Fibroblast of skin of left quadriceps (primary cell): Measurements from ENCODE around the gene MUC6.

ENCODE experiments used
- DNase-seq, 2 experiments: peaks; one replicate each; pipeline ENCODE4 v3.0.0-alpha.2; 2013; ENCODE audit warnings: low read depth in 2 of 2

Gene MUC6, protein sequence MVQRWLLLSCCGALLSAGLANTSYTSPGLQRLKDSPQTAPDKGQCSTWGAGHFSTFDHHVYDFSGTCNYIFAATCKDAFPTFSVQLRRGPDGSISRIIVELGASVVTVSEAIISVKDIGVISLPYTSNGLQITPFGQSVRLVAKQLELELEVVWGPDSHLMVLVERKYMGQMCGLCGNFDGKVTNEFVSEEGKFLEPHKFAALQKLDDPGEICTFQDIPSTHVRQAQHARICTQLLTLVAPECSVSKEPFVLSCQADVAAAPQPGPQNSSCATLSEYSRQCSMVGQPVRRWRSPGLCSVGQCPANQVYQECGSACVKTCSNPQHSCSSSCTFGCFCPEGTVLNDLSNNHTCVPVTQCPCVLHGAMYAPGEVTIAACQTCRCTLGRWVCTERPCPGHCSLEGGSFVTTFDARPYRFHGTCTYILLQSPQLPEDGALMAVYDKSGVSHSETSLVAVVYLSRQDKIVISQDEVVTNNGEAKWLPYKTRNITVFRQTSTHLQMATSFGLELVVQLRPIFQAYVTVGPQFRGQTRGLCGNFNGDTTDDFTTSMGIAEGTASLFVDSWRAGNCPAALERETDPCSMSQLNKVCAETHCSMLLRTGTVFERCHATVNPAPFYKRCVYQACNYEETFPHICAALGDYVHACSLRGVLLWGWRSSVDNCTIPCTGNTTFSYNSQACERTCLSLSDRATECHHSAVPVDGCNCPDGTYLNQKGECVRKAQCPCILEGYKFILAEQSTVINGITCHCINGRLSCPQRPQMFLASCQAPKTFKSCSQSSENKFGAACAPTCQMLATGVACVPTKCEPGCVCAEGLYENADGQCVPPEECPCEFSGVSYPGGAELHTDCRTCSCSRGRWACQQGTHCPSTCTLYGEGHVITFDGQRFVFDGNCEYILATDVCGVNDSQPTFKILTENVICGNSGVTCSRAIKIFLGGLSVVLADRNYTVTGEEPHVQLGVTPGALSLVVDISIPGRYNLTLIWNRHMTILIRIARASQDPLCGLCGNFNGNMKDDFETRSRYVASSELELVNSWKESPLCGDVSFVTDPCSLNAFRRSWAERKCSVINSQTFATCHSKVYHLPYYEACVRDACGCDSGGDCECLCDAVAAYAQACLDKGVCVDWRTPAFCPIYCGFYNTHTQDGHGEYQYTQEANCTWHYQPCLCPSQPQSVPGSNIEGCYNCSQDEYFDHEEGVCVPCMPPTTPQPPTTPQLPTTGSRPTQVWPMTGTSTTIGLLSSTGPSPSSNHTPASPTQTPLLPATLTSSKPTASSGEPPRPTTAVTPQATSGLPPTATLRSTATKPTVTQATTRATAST (N-terminal part only)

DNA sequence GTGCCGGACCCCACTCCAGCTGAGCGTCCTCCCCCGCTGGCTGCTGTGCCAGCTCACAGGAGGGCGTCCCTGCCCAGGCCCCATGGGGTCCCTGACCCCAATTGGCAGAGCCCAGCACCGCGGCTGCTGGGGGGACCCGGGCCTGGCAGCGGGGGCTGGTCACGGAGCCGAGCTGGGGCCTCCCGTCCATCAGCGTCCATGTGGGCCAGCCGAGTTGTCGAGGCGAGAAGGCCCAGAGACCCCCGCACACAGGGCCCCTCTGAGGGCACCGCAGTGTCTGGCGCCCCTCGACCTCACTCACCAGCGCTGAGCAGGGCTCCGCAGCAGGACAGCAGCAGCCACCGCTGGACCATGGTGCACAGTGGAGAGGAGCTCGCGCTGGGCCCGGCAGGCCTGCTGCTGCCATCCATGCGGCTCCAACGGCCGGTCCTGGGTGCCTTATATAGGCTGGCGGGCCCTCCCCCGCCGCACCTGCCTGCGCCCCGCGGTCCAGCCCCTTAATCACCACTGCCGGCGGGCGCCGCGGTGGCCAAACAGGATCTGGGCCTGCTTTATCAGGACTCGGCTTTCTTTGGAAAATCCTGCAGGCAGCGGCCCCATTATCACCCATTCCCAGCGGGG, at the start of gene MUC6:
TSS of gene MUC6 (minus strand) at position 416 of the 621 bp plus-strand sequence. CDS start at position 353, 63 bp downstream.
- no peak for DNase-seq

DNA sequence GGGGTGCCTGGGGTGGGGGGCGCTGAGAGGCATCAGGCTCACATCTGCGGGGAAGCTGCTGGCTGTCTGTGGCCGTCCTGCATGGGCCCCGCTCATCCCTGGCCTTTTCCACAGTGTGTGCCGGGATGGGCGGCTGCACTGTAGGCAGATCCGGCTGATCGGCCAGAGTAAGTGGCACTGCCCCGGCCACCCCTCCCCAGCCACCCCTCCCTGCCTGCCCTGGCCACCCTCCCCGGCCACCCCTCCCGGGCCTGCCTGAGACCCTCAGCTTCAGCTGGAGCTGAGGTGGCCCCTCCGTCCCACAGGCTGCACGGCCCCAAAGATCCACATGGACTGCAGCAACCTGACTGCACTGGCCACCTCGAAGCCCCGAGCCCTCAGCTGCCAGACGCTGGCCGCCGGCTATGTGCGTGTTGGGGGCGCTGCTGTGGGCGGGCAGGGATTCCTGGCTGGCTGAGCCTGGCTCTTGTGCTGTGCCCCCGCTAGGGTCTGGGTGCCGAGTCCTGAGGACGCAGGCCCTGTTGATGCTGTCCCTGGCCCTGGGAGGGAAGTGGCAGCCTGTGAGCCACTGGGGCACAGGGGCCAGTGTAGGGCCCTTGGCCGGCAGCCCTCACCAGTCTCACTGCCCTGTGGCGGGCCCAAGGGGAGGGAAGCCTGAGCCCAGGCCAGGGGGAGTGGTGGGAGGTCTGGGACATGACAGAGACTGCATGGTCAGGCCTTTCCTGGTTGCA, 49.1 kb upstream of the MUC6 start:
- no peak for DNase-seq

DNA sequence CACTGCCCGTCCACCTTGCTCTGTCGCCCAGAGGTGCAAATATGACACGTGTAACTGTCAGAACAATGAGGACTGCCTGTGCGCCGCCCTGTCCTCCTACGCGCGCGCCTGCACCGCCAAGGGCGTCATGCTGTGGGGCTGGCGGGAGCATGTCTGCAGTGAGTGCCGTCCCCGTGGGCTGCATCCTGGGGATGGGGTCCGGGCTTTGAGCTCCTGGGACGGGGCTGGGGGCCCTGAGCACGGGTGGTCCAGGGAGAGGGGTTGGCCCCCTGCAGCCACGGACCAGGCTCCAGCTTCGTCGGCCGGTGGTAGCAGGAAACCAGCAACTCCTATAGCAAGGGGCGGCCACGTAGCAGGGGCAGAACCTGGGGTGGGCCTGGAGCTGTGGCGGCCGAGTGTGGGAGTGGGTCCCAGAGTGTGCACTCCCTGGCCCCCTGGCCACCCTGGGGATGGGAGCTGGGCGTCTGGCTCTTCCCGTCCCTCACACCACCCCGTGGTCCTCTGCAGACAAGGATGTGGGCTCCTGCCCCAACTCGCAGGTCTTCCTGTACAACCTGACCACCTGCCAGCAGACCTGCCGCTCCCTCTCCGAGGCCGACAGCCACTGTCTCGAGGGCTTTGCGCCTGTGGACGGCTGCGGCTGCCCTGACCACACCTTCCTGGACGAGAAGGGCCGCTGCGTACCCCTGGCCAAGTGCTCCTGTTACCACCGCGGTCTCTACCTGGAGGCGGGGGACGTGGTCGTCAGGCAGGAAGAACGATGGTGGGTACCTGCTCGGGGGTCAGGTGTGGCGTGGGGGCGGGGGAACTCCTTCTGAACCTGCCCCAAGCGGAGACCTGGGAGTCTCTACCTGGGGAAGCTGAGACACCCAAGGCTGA, 48.3 kb upstream of the MUC6 start:
- DNase-seq = no peak

DNA sequence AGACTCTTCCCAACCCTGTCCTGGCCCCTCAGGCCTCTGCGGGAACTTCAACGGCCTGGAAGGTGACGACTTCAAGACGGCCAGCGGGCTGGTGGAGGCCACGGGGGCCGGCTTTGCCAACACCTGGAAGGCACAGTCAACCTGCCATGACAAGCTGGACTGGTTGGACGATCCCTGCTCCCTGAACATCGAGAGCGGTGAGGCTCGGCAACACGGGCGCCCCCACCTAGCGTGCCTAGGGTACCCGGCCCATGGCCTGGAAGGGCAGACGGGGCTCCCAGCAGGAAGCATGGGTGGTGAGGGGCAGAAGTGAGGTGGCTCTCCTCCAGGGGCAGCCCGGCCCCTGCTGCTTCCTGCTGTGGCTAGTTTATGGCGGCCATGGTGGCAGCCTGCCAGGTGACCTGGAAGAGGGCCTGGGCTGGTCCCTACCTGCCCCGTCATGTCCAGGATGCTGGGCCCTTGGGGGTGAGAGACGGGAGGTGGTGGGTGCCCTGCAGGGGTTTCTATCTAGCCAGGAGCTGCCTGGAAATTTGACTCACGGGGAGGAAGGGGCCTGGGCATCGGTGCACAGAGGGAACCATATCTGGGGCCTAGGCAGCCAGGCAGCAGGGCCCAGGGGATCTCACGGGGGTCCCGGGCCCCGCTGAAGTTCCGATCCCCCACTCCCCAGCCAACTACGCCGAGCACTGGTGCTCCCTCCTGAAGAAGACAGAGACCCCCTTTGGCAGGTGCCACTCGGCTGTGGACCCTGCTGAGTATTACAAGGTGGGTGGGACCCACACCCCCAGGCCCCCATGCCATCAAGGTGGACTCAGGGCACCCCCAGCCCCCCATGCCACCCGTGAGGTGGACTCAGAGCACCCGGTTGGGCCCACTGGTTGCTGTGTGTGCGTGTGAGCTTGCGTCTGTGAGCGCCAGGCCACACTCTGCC, 47.4 kb upstream of the MUC6 start:
- DNase-seq = no peak

- no peak for DNase-seq
Measured at GRCh38 chr11:1082728-1083620, 46.5 kb upstream of the MUC6 start.

DNA sequence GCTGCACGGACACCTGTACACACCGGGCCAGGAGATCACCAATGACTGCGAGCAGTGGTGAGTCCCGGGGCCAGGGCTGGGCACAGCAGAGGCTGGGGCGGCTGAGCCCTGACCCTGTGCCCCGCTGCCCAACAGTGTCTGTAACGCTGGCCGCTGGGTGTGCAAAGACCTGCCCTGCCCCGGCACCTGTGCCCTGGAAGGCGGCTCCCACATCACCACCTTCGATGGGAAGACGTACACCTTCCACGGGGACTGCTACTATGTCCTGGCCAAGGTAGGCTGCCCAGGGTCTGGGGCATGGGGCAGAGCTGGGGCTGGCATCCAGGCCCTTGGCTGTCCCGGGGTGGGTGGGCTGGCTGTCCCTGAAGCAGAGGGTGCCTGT, 45.8 kb upstream of the MUC6 start:
- no peak for DNase-seq

DNA sequence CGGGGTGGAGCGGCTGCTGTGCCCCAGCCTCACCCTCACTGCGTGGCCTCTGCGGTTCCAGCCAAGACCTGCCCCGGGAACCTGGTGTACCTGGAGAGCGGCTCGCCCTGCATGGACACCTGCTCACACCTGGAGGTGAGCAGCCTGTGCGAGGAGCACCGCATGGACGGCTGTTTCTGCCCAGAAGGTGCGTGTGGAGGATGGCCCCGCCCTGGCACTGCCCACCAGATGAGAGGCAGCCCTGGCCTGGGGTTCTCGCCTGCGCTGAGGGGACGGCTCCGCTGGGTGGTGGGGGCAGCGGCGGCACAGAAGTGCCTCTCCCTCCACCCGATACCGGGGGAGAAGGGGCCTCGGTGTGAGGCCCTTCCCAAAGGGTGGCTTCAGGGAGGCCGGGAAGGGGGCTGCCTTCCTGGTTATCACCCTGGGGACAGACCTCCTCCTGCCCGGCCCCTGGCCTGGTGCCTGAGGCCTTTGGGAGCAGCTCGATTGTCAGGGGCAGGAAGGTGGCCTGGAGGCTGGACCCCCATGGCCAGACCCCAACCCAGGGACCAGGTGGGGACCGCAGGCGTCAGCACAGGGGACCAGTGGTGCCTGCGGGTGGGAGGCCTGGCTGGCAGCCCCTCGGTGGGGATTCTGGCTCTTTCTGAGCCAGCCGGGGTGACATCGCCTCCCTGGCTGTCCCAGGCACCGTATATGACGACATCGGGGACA, 45.2 kb upstream of the MUC6 start:
- DNase-seq = no peak

DNA sequence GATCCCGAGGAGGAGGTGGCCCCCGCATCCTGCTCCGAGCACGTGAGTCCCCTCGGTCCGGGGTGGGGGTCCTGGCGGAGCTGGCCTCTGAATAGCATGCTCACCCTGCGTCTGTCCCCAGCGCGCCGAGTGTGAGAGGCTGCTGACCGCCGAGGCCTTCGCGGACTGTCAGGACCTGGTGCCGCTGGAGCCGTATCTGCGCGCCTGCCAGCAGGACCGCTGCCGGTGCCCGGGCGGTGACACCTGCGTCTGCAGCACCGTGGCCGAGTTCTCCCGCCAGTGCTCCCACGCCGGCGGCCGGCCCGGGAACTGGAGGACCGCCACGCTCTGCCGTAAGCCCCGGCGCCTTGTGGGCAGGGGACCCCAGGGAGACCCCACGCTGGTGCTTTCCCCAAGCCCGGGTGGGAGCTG, 41.7 kb upstream of the MUC6 start:
- DNase-seq = no peak

DNA sequence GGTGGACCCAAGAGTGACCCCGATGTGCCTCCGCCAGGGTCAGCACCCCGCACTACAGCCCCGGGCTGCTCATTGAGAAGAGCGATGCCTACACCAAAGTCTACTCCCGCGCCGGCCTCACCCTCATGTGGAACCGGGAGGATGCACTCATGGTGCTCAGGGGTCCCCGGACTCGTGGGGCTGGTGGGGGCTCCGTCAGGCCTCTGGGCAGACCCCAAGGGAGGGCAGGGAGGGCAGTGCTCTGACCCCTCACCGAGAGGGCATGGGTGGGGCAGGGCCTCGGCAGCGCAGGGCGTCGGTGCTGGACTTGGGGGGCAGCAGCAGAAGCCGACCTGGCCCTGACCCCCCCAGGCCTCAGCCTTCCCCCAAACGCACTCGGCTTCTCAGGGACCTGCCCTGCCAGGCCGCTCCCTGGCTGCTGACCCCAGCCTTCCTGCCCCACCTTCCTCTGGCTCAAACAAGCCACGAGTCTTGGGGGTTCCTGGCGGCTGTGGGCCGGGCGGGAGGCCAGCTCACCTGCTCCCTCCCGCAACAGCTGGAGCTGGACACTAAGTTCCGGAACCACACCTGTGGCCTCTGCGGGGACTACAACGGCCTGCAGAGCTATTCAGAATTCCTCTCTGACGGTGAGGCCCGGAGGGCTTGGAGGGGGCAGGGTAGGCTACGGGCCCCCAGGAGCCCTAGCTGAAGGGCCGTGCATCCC, 41.0 kb upstream of the MUC6 start:
- DNase-seq = no peak

DNA sequence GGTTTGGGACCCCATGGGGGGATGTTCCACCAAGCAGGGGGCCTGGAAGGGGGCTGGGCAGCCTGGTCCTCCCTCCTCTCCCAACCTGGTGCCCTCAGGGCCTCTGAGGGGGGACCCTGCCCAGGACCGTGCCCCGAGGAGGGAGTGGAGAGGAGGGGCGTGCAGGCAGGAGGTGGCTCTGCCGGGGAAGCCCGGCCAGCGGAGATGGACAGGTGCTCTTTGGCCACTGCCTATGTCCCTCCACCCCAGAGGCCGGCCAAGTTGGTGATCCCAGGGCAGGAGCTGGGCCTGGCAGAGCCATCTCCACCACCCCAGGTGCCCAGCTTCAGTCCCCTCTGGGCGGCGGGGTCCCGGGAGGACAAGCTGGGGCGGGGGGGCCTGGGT, 40.5 kb upstream of the MUC6 start:
- DNase-seq = no peak

DNA sequence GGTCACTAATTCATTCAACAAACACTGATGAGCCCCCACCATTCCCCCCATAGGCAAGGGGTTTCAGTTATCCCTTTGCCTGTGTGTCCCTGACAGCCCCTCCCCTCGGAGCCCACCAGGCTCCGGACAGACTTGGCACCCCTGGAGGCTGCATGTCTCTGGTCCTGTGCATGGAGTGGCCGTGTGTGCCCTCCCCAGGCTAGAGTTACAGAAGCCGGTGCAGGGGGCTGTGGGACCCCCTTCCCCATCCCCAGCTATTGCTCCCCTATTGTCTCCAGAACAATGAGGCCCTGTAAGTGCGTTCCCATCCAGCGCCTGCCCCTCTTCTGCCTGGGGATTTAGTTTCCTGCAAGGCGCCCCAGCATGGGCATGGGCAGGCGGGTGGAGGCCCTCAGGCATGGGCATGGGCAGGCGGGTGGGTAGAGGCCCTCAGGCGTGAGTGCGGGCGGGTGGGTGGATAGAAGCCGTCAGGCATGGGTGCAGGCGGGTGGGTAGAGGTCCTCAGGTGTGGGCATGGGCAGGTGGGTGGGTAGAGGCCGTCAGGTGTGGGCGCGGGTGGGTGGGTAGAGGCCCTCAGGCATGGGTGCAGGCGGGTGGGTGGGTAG, 39.6 kb upstream of the MUC6 start:
- DNase-seq = no peak

- no peak for DNase-seq
Measured at GRCh38 chr11:1075341-1075911, 38.9 kb upstream of the MUC6 start.

DNA sequence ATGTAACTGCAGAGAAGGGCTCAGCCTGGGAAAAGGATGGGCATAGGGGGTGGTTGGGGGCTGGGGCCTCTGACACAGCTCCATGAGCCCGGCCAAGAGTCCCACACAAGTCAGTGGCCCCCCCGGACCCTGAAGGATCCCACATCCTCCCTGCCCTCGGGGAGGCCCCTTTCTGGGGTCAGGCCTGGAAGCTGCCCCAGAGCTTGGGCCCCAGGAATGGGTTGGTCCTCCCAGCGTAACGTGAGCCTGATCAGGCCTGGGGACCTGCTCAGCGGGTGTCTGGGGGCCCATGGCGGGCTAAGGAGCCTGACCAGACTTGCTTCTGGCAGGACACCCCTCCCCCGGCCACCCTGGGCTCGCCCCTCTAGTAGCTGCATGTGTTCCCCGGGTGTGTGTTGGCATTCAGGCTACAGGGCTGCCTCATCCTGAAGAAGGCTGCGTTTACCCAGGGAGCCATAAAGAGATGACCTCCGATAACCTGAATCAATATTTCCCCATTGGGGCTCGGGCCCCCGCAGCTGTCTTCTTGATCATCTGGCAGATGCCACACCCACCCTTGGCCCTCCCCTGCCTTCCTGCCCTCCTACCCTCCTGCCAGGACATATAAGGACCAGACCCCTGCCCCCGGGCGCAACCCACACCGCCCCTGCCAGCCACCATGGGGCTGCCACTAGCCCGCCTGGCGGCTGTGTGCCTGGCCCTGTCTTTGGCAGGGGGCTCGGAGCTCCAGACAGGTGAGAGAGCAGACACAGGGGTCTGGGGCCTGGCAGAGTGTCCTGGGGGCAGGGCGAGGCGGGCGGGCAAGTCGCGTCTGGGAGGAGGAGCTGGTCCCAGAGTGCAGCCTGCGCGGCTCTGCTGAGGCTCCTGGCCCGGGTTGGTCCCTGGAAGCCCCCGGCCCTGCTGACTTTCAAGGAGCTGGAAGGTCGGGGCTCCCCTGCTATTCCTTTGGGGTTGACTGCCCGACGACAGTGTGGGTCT, 38.0 kb upstream of the MUC6 start, which contains the start of gene MUC2:
TSS of gene MUC2 (plus strand) at position 631 of the 978 bp plus-strand sequence.
- DNase-seq = no peak

GRCh38 chr11:1073851-1074243, 37.3 kb upstream of the MUC6 start:
- DNase-seq = no peak
